ENCODE data around the gene GP2.

Gene GP2

DNA sequence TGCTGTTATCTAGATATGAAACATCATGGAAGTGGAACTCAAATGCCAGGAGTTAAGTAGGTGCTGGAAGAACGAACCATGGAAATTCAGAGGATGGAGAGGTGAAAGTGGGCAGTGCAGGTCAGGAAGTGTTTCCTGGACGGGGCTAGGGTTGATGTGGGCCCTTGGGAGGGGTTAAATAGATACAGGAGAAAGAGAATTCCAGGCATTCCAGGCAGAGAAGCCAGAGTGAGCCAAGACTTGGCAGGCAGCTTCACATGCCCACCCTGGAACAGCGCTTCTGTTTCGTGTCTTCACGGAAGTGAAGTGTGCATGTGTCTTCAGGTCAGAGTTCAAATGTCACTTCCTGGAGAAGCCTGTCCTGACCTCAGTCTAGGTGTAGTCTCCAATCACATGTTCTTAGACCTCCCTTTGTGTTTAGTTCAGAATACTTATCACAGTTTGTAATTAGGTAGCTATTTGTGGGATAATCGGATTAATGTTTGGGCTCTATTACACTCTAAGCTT, 41.3 kb downstream of the GP2 start:
- TF ChIP-seq CTCF (conservative IDR thresholded peaks at IDR 0.05; ENCODE audit: control insufficient read depth, insufficient read depth, low read depth, low read length): no peak
- DNase-seq (ENCODE audit: low read depth): no peak
- H3K4me3 ChIP-seq (ENCODE audit: control insufficient read depth, low read depth, low read length): no peak overlapping the region

DNA sequence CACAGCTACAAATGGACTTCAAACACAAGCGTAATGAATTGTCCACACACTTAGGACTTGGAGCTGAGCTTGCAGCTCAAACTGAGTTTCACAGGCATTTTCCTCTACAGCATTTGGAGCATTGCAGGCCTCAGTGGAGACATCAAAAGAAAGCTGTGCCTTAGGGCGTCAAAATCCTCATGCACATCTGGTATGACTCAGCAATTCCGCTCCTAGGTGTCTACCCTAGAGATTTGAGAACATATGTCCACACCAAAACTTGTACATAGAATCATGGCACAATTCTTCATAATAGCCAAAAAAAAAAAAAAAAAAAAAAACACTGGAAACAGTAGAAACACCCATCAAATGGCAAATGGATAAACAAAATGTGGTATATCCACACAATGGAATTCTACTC, 47.1 kb downstream of the GP2 start:
- no peak overlapping the region for H3K4me3 ChIP-seq (ENCODE audit: control insufficient read depth, low read depth, low read length)
- DNase-seq (ENCODE audit: low read depth): no peak
- no peak for TF ChIP-seq CTCF (conservative IDR thresholded peaks at IDR 0.05; ENCODE audit: control insufficient read depth, insufficient read depth, low read depth, low read length)

DNA sequence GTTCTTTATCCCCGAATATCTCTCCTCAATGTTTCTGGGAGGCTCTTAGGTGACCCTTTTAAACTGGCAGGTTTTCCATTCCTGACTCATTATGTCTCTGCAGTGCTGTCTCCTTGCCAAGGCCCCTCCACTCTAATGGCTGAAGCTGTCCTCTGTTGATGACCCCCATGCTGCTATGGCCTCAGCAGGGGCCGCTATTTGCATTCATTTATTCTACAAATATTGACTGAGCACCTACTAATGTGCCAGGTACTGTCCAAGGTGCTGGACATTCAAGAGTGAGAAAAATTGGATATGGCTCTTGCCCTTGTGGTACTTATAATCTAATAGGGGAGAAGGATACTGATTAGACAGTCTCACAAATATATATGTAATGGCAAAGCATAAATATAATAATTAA, 55.4 kb downstream of the GP2 start:
- no peak overlapping the region for H3K4me3 ChIP-seq (ENCODE audit: control insufficient read depth, low read depth, low read length)
- DNase-seq (ENCODE audit: low read depth): no peak
- no peak for TF ChIP-seq CTCF (conservative IDR thresholded peaks at IDR 0.05; ENCODE audit: control insufficient read depth, insufficient read depth, low read depth, low read length)

DNA sequence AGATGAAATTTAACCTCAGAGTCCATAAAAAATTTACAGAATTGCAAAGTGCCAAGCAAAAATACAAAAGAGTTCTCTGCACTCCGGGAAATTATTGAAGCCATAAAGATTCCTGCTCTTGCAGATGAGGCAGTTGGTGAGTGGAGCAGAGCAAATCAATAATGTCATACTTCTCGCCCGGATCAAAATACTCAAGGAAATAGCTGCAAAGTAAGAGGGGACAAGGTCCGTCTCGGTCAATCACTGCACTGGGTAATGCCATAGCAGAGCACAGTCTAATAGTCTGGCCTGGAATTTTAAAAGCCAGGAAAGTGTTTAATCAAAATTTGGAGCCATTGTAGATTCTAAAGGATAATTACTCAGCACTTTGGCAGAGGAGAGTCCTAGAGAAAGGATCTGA, 58.9 kb downstream of the GP2 start:
- DNase-seq (ENCODE audit: low read depth): no peak
- no peak overlapping the region for H3K4me3 ChIP-seq (ENCODE audit: control insufficient read depth, low read depth, low read length)
- TF ChIP-seq CTCF (conservative IDR thresholded peaks at IDR 0.05; ENCODE audit: control insufficient read depth, insufficient read depth, low read depth, low read length): no peak

GRCh38 chr16:20265019-20265418, 62.3 kb downstream of the GP2 start:
- DNase-seq (ENCODE audit: low read depth): no peak
- no peak for TF ChIP-seq CTCF (conservative IDR thresholded peaks at IDR 0.05; ENCODE audit: control insufficient read depth, insufficient read depth, low read depth, low read length)
- H3K4me3 ChIP-seq (ENCODE audit: control insufficient read depth, low read depth, low read length): no peak overlapping the region

- no peak for DNase-seq (ENCODE audit: low read depth)
- no peak overlapping the region for H3K4me3 ChIP-seq (ENCODE audit: control insufficient read depth, low read depth, low read length)
- TF ChIP-seq CTCF (conservative IDR thresholded peaks at IDR 0.05; ENCODE audit: control insufficient read depth, insufficient read depth, low read depth, low read length): no peak
Observed at GRCh38 chr16:20263138-20263855, 64.0 kb downstream of the GP2 start.

Data from fibroblast of mammary gland (primary cell).